Erythroblast (primary cell): Measurements from ENCODE around the gene CYP26A1.

ENCODE experiments used
- GATA1 ChIP-seq: IDR thresholded peaks from 2 replicates; pipeline ENCODE4 v1.6.1; 2011; ENCODE audit warnings: low read depth, mild to moderate bottlenecking, control low read depth, low read length, moderate library complexity
- POLR2A ChIP-seq: IDR thresholded peaks from 2 replicates; pipeline ENCODE4 v1.6.1; 2011; ENCODE audit warnings: mild to moderate bottlenecking, low read length

- TF ChIP-seq POLR2A (no peak), GATA1 (no peak)
Measured at GRCh38 chr10:93032105-93032808, 41.4 kb upstream of the CYP26A1 start.
